ENCODE results near the gene SH3RF3. TPM values are rescaled to one million over a fixed set of nuclear protein-coding genes. Genes with fewer than 3 reads are reported as not detected.

The SH3RF3 gene
- total and polyA plus RNA-seq, 10 of the 15 experiments (the other 5 are each of a cell fraction or from before 2014, with no cell fraction given) = 0.08 to 8.8 (median 2.3) TPM

- CTCF ChIA-PET = interaction anchor here (0.6 to 2.1 kb wide), 5 partner anchors 10 to 119 kb away, joined by 3 to 13 read pairs (median 5); no protein-coding TSS in a partner anchor
- Histone ChIP-seq H4K20me1 (ENCODE audit: control insufficient read depth, insufficient read depth) (no peaks in the 10 kb centered on the region), H3K79me2 (ENCODE audit: control insufficient read depth, insufficient read depth, low read length) (no peaks in the 10 kb centered on the region), H3K4me3 (no peak overlapping the region), H2AFZ (ENCODE audit: control insufficient read depth, low read depth, low read length) (no peak overlapping the region), H3K4me1 (ENCODE audit: control insufficient read depth, insufficient read depth, low read length) (peaks cover 41% of the 10 kb centered on the region), H3K9ac (ENCODE audit: control insufficient read depth, insufficient read depth, low read length) (no peak overlapping the region), H3K27ac (ENCODE audit: control insufficient read depth, insufficient read depth) (no peak overlapping the region), H3K9me3 (replicated peaks; ENCODE audit: control insufficient read depth, insufficient read depth, low read length) (no peaks in the 10 kb centered on the region), H3K27me3 (replicated peaks in 1 of 2; ENCODE audit: control insufficient read depth in 2 of 2, insufficient read depth in 2 of 2, low read length in 1 of 2) (no peaks in the 10 kb centered on the region; a peak in 1 of 4 replicates), H3K4me2 (ENCODE audit: control insufficient read depth, insufficient read depth) (no peak overlapping the region), H3K36me3 (ENCODE audit: control insufficient read depth in 2 of 2, insufficient read depth in 2 of 2, low read length in 1 of 2) (no peaks in the 10 kb centered on the region)
- FAIRE-seq (no peak), DNase-seq (ENCODE audit: low read depth, low spot score) (no peak), ATAC-seq (no peak)
- SMC1A ChIA-PET (ENCODE audit: uncharacterized antibody, unreplicated experiment) = interaction anchor here (0.5 to 5.8 kb wide), 13 partner anchors 11 to 821 kb away, joined by 3 to 48 read pairs (median 4); no protein-coding TSS in a partner anchor
- in situ Hi-C loops (cut with MboI) = no loop called here
- intact Hi-C loops (cut with micrococcal nuclease; ENCODE audit: unreplicated experiment) = loop anchor here (1.0 to 10.0 kb wide), 3 partner anchors 72 to 298 kb away; no protein-coding TSS in a partner anchor
- RAD21 ChIA-PET (ENCODE audit: unreplicated experiment) = interaction anchor here (1.0 to 3.9 kb wide), 12 partner anchors 18 to 299 kb away, joined by 4 to 23 read pairs (median 7); no protein-coding TSS in a partner anchor
- 72% methylated on average over 11 of the region's 11 CpGs for WGBS (ENCODE audit: insufficient coverage, insufficient replicate concordance, low lambda C conversion rate, missing lambda C conversion rate)
- POLR2A ChIA-PET = interaction anchor here (0.6 to 2.0 kb wide), 6 partner anchors 10 to 299 kb away, joined by 3 to 8 read pairs (median 4); no protein-coding TSS in a partner anchor
- TF ChIP-seq MYC (IDR thresholded peaks at IDR 0.05; ENCODE audit: insufficient read depth, insufficient read length, insufficient replicate concordance, low read length, severe bottlenecking) = no peak
- no peak for TF ChIP-seq PBX3 (IDR thresholded peaks at IDR 0.05; ENCODE audit: insufficient replicate concordance, low read depth, low read length)
- BruUV-seq (replicated peaks) = no TSS peak
Observed at GRCh38 chr2:109214651-109215371, 85.8 kb downstream of the SH3RF3 start.

Data from GM12878 (cell line).